Type B pancreatic cell (in vitro differentiated cells): ENCODE results near the gene DERA. TPM values are rescaled to one million over a fixed set of nuclear protein-coding genes. Genes with fewer than 3 reads are reported as not detected.
A peak's percentile ranks its signal among the peaks of the same experiment; 100 is the strongest.

ENCODE experiments used
- DNase-seq: peaks from one replicate; pipeline ENCODE4 v3.0.0; 2021; ENCODE audit warnings: mixed read lengths; ENCODE audit not compliant: unreplicated experiment; ENCODE audit errors: extremely low spot score
- H3K27ac Mint-ChIP-seq: 2 replicates; pipeline ENCODE4 v1.8.0; 2021; ENCODE audit warnings: mild to moderate bottlenecking, mixed read lengths
- H3K27me3 Mint-ChIP-seq: 2 replicates; pipeline ENCODE4 v1.8.0; 2021; ENCODE audit warnings: mixed read lengths
- H3K36me3 Mint-ChIP-seq: 2 replicates; pipeline ENCODE4 v1.8.0; 2021; ENCODE audit warnings: mixed read lengths
- H3K4me1 Mint-ChIP-seq: one replicate; pipeline ENCODE4 v1.8.0; 2021; ENCODE audit warnings: mixed read lengths; ENCODE audit not compliant: unreplicated experiment
- H3K4me3 Mint-ChIP-seq: 2 replicates; pipeline ENCODE4 v1.8.0; 2021; ENCODE audit warnings: mild to moderate bottlenecking, mixed read lengths
- H3K9me3 Mint-ChIP-seq: 2 replicates; pipeline ENCODE4 v1.8.0; 2021; ENCODE audit warnings: mixed read lengths
- total RNA-seq: library from RNA; stranded (reverse); gene quantifications from 2 replicates; pipeline ENCODE4 v1.2.1, GENCODE V29; 2021; ENCODE audit warnings: low replicate concordance
- TF ChIP-seq, protein P1 (sequence below): fragments of 200-600 bp; sonication (generic); conservative IDR thresholded peaks from 2 replicates; pipeline ENCODE4 v1.5.0; 2021; ENCODE audit warnings: antibody characterized with exemption, mild to moderate bottlenecking

Gene DERA
- total RNA-seq, 1 donor from 2014 or later, result 33.9 TPM

DNA sequence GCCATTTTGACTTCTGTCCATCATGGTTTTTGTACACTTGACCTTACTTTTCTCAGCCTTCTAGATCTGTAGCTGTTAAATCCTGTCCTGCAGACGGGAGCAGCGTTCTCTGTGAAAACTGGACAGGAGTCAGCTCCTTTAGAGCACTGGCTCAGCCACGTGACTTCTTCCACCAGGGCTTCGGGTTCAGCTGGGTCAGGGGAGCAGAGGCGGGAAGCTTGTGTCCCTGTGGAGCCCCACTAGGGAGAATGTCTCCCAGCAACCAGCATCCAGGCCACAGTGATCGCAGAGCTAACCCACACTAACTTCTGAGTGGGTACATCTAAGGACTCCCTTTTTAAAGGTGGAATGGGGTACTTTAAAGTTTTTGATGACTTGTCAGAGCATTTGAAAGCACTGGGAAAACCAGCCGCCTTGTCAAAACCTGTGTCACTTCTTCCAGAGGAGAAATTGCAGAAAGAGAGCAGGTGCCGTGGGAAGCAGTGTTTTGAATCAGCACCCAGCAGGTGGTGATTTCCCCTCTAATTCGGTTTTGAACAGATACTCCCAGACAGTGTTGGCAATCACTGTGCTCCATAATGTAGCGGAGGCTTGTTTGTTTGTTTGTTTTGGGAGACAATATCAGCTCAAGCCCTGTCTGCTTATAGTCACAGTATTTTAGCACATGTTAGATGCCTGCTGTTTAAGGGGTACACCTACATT lies 17.9 kb downstream of the DERA start:
- H3K4me3 Mint-ChIP-seq, result peak overlapping the region; percentile 16

DNA sequence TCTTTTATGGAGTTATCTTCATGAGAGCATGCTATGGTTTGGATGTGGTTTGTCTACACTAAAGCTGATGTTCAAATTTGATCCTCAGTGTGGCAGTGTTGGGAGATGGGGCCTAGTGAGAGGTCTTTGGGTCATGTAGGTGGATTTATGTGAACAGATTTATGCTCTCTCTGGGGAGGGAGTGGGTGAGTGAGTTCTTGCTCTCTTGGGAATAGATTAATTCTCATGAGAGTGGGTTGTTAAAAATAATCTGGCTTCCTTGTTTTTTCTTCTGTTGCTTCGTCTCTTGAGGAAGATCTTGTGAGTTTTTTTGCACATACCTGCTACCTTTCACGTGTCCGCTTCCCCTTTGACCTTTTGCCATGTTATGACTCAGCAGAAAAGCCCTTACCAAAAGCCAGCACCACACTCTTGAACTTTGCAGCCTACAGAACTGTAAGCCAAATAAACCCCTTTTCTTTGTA lies 20.5 kb downstream of the DERA start:
- Mint-ChIP-seq H3K9me3 (peaks cover 12% of the 10 kb centered on the region), H3K36me3 (peaks cover 18% of the 10 kb centered on the region), H3K4me1 (peaks cover 18% of the 10 kb centered on the region), H3K27me3 (no peaks in the 10 kb centered on the region), H3K27ac (no peak overlapping the region), H3K4me3 (no peak overlapping the region)
- no peak for DNase-seq
- TF ChIP-seq, protein P1, sequence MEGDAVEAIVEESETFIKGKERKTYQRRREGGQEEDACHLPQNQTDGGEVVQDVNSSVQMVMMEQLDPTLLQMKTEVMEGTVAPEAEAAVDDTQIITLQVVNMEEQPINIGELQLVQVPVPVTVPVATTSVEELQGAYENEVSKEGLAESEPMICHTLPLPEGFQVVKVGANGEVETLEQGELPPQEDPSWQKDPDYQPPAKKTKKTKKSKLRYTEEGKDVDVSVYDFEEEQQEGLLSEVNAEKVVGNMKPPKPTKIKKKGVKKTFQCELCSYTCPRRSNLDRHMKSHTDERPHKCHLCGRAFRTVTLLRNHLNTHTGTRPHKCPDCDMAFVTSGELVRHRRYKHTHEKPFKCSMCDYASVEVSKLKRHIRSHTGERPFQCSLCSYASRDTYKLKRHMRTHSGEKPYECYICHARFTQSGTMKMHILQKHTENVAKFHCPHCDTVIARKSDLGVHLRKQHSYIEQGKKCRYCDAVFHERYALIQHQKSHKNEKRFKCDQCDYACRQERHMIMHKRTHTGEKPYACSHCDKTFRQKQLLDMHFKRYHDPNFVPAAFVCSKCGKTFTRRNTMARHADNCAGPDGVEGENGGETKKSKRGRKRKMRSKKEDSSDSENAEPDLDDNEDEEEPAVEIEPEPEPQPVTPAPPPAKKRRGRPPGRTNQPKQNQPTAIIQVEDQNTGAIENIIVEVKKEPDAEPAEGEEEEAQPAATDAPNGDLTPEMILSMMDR, result peak; percentile 33

More for the DNA sequence above, 17.9 kb downstream of the DERA start:
- H3K4me1 Mint-ChIP-seq, result peaks cover 18% of the 10 kb centered on the region
- peaks cover 12% of the 10 kb centered on the region for H3K9me3 Mint-ChIP-seq
- peaks cover 30% of the 10 kb centered on the region for H3K36me3 Mint-ChIP-seq
- H3K27me3 Mint-ChIP-seq, result no peaks in the 10 kb centered on the region
- TF ChIP-seq, protein P1, result no peak
- H3K27ac Mint-ChIP-seq, result peak overlapping the region; percentile 20
- DNase-seq, result no peak

DNA sequence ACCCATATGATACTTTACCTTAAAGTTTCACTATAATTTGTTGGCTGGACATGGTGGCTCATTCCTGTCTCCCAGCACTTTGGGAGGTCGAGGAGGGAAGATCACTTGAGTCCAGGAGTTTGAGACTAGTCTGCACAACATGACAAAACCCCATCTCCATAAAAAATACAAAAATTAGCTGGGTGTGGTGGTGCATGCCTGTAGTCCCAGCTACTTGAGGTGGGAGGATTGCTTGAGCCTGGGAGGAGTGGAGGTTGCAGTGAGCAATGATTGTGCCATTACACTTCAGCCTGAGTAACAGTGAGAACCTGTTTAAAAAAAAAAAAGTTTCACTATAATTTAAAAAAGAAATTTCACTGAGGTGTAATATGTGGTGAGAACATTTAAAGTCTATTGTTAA lies 21.2 kb downstream of the DERA start:
- peaks cover 12% of the 10 kb centered on the region for H3K9me3 Mint-ChIP-seq
- H3K27ac Mint-ChIP-seq, result no peak overlapping the region
- no peaks in the 10 kb centered on the region for H3K27me3 Mint-ChIP-seq
- TF ChIP-seq, protein P1, result no peak
- no peak for DNase-seq
- peaks cover 18% of the 10 kb centered on the region for H3K4me1 Mint-ChIP-seq
- no peak overlapping the region for H3K4me3 Mint-ChIP-seq
- H3K36me3 Mint-ChIP-seq, result peaks cover 20% of the 10 kb centered on the region

DNA sequence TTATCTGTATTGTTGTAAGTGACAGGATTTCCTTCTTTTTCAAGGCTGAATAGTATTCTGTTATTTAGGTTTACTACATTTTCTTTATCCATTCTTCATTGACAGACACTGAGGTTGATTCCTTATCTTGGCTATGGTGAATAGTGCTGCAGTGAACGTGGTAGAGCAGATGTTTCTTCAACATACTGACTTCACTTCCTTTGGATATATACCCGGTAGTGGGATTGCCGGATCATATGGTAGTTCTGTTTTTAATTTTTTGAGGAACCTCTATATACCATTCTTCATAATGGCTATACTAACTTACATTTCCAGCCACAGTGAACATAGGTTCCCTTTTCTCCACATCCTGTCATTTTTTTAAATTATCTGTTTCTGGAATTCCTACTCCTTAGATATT lies 21.8 kb downstream of the DERA start:
- Mint-ChIP-seq H3K27me3 (no peaks in the 10 kb centered on the region), H3K9me3 (peaks cover 12% of the 10 kb centered on the region), H3K4me1 (peaks cover 18% of the 10 kb centered on the region), H3K36me3 (peaks cover 27% of the 10 kb centered on the region), H3K4me3 (no peak overlapping the region), H3K27ac (no peak overlapping the region)
- no peak for DNase-seq
- TF ChIP-seq, protein P1, result no peak

DNA sequence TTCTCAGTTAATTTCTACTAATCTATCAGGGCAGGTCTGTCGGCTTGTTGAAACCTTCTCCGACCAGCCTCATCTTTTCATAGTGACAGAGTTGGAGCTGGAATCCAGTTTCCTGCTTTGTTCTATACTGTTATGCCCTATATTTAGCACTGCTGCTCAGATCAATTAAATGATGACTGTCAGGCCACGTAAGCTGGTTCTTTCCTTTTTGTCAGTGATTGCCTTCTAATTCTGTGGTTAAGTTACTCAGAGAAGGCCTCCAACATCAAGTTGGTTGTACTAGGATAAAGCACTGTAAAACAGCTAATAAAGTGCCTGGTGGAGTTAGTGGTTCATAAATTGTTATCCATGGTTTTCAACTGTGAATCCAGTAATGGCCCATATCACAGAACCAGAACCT lies 22.6 kb downstream of the DERA start:
- peaks cover 28% of the 10 kb centered on the region for H3K36me3 Mint-ChIP-seq
- DNase-seq, result no peak
- H3K4me3 Mint-ChIP-seq, result no peak overlapping the region
- H3K27me3 Mint-ChIP-seq, result no peaks in the 10 kb centered on the region
- H3K4me1 Mint-ChIP-seq, result peaks cover 17% of the 10 kb centered on the region
- H3K27ac Mint-ChIP-seq, result no peak overlapping the region
- H3K9me3 Mint-ChIP-seq, result peaks cover 13% of the 10 kb centered on the region
- TF ChIP-seq, protein P1, result no peak
